Naive B cell (primary cell): Measurements from ENCODE around the gene TTC17. TPM values are rescaled to one million over a fixed set of nuclear protein-coding genes. Genes with fewer than 3 reads are reported as not detected.

ENCODE experiments used
- ATAC-seq, 2 donors: fragments of 150-1000 bp; cut with Tn5 transposase; 2 replicates each; pipeline ENCODE4 v1.10.0; 2021; ENCODE audit warnings: low read depth in 2 of 2, mild to moderate bottlenecking in 2 of 2, moderate library complexity in 2 of 2
- DNase-seq: peaks from one replicate; pipeline ENCODE4 v3.0.0; 2022
- H3K27ac Mint-ChIP-seq, 6 donors: one replicate each; pipeline ENCODE4 v1.8.0; 2020 to 2022; ENCODE audit warnings: mild to moderate bottlenecking in 6 of 6, mixed read lengths in 6 of 6, moderate library complexity in 5 of 6, inconsistent platforms in 2 of 6
- H3K27me3 Mint-ChIP-seq, 3 donors: one replicate each; pipeline ENCODE4 v1.8.0; 2021 to 2022; ENCODE audit warnings: mixed read lengths in 3 of 3, mild to moderate bottlenecking in 1 of 3
- H3K36me3 Mint-ChIP-seq, 2 donors: one replicate each; pipeline ENCODE4 v1.8.0; 2020 to 2022; ENCODE audit warnings: mixed read lengths in 2 of 2, inconsistent platforms in 1 of 2, mild to moderate bottlenecking in 1 of 2
- H3K4me1 Mint-ChIP-seq, 3 donors: one replicate each; pipeline ENCODE4 v1.8.0; 2020 to 2022; ENCODE audit warnings: mixed read lengths in 3 of 3, inconsistent platforms in 1 of 3, mild to moderate bottlenecking in 1 of 3, moderate library complexity in 1 of 3
- H3K4me3 Mint-ChIP-seq, 8 donors: one replicate each; pipeline ENCODE4 v1.8.0; 2020 to 2022; ENCODE audit warnings: mild to moderate bottlenecking in 8 of 8, mixed read lengths in 8 of 8, moderate library complexity in 8 of 8, inconsistent platforms in 2 of 8
- H3K9me3 Mint-ChIP-seq, 7 donors: one replicate each; pipeline ENCODE4 v1.8.0; 2020 to 2022; ENCODE audit warnings: mixed read lengths in 7 of 7, mild to moderate bottlenecking in 5 of 7, inconsistent platforms in 2 of 7, moderate library complexity in 1 of 7
- polyA plus RNA-seq, 6 donors: library from polyadenylated mRNA; unstranded; fragments of 300-500 nt; fragmentation: Illumina TruSeq; gene quantifications; one replicate each; pipeline ENCODE4 v1.2.3, GENCODE V29; 2021; ENCODE audit warnings: low read depth in 6 of 6

TTC17 gene
- polyA plus RNA-seq, 6 donors from 2014 or later, result 59.8 to 106 (median 74.2) TPM

GRCh38 chr11:43532041-43532440, 173.3 kb downstream of the TTC17 start:
- no peaks in the 10 kb centered on the region for H3K36me3 Mint-ChIP-seq
- H3K27me3 Mint-ChIP-seq, result peaks cover 2 to 20% (median 14%) of the 10 kb centered on the region in 3 donors
- H3K27ac Mint-ChIP-seq, result no peak overlapping the region
- H3K4me1 Mint-ChIP-seq, result no peaks in the 10 kb centered on the region
- H3K9me3 Mint-ChIP-seq, result peaks cover 0 to 3% (median 1%) of the 10 kb centered on the region in 7 donors
- ATAC-seq (no peak), DNase-seq (no peak)
- no peak overlapping the region for H3K4me3 Mint-ChIP-seq

GRCh38 chr11:43537833-43538615, 179.3 kb downstream of the TTC17 start:
- Mint-ChIP-seq H3K27me3 (peaks cover 27 to 55% (median 50%) of the 10 kb centered on the region in 3 donors), H3K4me1 (no peaks in the 10 kb centered on the region)
- no peak for ATAC-seq

GRCh38 chr11:43541993-43542392, 183.3 kb downstream of the TTC17 start:
- Mint-ChIP-seq H3K4me1 (peaks cover 0 to 2% (median 0%) of the 10 kb centered on the region in 3 donors), H3K36me3 (peaks cover 0 to 8% of the 10 kb centered on the region in 2 donors), H3K27ac (no peak overlapping the region), H3K9me3 (peaks cover 4 to 19% (median 11%) of the 10 kb centered on the region in 7 donors), H3K27me3 (peaks cover 45 to 59% (median 57%) of the 10 kb centered on the region in 3 donors), H3K4me3 (no peak overlapping the region)
- no peak for ATAC-seq
- no peak for DNase-seq

More at GRCh38 chr11:43537833-43538615, 179.3 kb downstream of the TTC17 start:
- peaks cover 3 to 19% (median 12%) of the 10 kb centered on the region in 7 donors for H3K9me3 Mint-ChIP-seq
- no peak overlapping the region for H3K27ac Mint-ChIP-seq
- no peak overlapping the region for H3K4me3 Mint-ChIP-seq
- H3K36me3 Mint-ChIP-seq, result peaks cover 0 to 8% of the 10 kb centered on the region in 2 donors
- no peak for DNase-seq

- peaks cover 0 to 8% of the 10 kb centered on the region in 2 donors for H3K36me3 Mint-ChIP-seq
- no peak overlapping the region for H3K4me3 Mint-ChIP-seq
- H3K27ac Mint-ChIP-seq, result no peak overlapping the region
- peaks cover 0 to 4% (median 0%) of the 10 kb centered on the region in 3 donors for H3K4me1 Mint-ChIP-seq
- H3K9me3 Mint-ChIP-seq, result peaks cover 4 to 17% (median 10%) of the 10 kb centered on the region in 7 donors
- no peak for DNase-seq
- H3K27me3 Mint-ChIP-seq, result peaks cover 39 to 52% (median 50%) of the 10 kb centered on the region in 3 donors
- ATAC-seq, result no peak
Observed at GRCh38 chr11:43542750-43543712, 184.3 kb downstream of the TTC17 start.

Other genes with a start within 250 kb of the TTC17 start
- 100 to 1,000 TPM in 5 of 6 donors, 10 to 100 TPM in 1; 97.4 to 143 (median 122) TPM for gene API5, start 46.9 kb upstream of the TTC17 start, polyA plus RNA-seq